ENCODE results near the gene UCK2.

Gene UCK2

GRCh38 chr1:165937829-165938228 is 110.4 kb downstream of the UCK2 start:
- DNase-seq (ENCODE audit: low read depth in 3 of 3), result no peak

- no peak for DNase-seq (ENCODE audit: low read depth in 3 of 3)
Observed at GRCh38 chr1:165938844-165939243, 111.4 kb downstream of the UCK2 start.

GRCh38 chr1:165941531-165941930 is 114.1 kb downstream of the UCK2 start:
- DNase-seq (ENCODE audit: low read depth in 3 of 3), result no peak

- DNase-seq (ENCODE audit: low read depth in 3 of 3), result no peak
Observed at GRCh38 chr1:165942062-165942461, 114.6 kb downstream of the UCK2 start.

- no peak for DNase-seq (ENCODE audit: low read depth in 3 of 3)
Observed at GRCh38 chr1:165942927-165943597, 115.6 kb downstream of the UCK2 start.

GRCh38 chr1:165945911-165946310 is 118.5 kb downstream of the UCK2 start:
- no peak for DNase-seq (ENCODE audit: low read depth in 3 of 3)

DNA sequence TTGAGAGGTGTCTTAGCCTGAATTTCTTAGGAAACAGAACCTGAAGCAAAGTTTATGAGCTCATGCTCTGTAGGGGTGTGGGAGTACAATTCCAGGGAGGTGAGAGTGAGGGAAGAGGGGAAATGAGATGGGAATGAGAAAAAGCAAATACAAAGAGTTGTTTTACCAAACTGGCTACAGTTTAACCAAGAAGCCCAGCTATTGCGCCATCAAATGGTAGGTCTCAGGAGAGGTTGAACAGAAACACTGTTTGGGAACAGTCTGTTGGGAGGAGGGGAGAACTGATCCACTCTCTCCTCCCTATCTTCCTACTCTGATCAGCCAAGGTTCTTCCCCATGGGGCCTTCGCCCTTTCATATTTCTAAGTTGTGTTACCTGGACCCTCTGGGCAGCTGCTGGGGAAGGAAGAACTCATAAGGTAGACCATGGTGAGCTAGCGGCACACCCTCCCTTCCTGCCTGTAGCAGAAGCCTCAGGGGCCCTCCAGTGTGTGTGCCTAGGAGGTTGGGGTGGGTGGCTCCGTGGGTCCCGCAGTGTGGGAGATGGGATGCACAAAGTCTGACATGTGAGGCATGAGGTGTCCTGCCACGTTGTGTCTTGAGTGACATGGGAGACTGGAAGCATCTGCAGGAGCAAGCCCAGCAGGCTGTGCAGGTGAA is 120.5 kb downstream of the UCK2 start:
- DNase-seq (ENCODE audit: low read depth in 3 of 3), result no peak

DNA sequence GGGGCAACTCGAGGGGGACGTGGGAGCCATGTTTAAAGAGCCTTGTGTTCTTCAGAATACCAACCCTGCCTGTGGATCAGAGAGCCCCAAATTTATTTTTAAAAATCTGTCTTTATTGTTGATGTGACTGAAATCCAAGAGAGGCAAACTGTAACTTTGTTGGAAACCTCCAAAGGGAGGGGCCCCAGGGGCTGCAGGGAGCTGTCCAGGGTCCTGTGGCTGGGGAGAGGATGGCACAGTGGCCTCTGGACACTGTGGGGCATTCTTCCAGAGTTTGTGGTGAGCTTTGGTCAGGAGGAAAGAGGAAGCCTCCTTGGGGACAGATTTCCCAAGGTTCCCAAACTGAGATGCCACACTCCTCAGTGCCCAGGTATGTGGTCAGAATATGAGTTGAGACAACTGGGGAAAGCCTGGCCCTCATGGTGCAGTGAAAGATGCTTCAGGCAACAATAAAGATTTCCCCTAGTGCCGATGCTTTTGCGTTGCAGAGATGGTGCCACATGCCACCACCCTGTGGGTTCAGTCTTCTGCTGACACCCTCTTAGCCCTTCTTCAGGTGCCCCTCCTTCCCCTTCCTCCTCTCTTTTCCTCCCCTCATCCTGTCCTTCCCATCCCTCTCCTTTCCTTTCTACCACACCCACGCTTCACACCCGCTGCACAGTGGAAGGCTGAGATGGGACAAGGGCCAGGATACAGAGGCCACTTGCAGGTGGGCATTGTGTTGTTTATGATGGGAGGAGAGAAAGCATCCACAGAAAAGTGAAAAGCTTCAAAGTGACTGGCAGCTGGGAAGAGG is 122.1 kb downstream of the UCK2 start:
- DNase-seq (ENCODE audit: low read depth in 3 of 3), result no peak

GRCh38 chr1:165954940-165955339 is 127.5 kb downstream of the UCK2 start:
- DNase-seq (ENCODE audit: low read depth in 3 of 3), result no peak

GRCh38 chr1:165958306-165958705 is 130.9 kb downstream of the UCK2 start:
- no peak for DNase-seq (ENCODE audit: low read depth in 3 of 3)

DNA sequence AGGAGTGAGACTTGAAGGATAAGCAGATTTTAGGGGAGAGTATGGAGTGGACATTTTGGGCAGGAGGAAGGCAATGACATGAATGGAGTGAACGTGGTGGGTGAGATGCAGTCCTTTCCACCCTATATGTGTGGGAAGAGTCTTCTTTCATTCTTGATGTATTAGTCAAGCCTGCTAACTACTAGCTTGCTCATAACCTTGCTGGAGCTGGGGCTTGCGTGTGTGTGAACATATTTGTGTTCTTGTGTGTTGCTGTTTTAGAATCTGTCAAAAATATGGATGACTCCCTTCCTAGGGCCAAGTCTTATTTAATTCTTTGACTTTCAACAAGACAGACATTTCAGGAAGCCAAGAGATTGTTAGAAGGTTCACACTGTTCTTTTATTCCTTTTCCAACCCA is 132.7 kb downstream of the UCK2 start:
- no peak for DNase-seq (ENCODE audit: low read depth in 3 of 3)

GRCh38 chr1:165960881-165961280 is 133.5 kb downstream of the UCK2 start:
- no peak for DNase-seq (ENCODE audit: low read depth in 3 of 3)

Measured in stimulated activated CD4-positive, alpha-beta T cell treated with anti-CD3 and anti-CD28 coated beads, TNF-alpha, amount 100 ng/mL, for 48 hours (primary cell).